ENCODE measurements around the gene PRR9. TPM values are rescaled to one million over a fixed set of nuclear protein-coding genes. Genes with fewer than 3 reads are reported as not detected.
"Not testable (repeated sequence)": the region's sequence is repeated elsewhere in the genome, so short reads cannot be mapped to it uniquely, and the experiment has no call there.

PRR9 gene, protein sequence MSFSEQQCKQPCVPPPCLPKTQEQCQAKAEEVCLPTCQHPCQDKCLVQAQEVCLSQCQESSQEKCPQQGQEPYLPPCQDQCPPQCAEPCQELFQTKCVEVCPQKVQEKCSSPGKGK
- not detected for total RNA-seq

DNA sequence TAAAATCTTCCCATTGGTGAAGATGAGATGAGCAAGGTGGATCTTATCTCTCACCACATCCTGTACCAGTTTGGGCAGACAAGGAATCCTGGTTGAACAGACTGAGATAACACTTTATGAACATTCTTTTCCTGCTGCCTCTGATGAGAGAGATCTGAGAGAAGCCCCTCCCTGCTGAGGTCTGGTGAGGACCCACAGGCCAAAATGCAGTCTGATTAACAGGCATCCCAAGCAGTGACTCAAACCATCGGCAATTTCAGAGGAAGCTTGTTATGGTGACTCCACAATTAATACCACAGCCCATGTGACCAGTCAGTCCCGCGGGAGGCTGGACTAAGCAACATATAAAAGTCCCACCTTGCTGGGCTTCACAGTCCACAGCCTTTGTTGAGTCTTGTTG, at the start of gene PRR9:
Gene PRR9, plus strand, starts transcription at position 373 of the 400 bp plus-strand sequence. CDS start 561 bp downstream, outside the sequence.
- peaks cover 12% of the 10 kb centered on the region for H3K27me3 Mint-ChIP-seq
- peaks cover 6% of the 10 kb centered on the region for H3K4me1 Mint-ChIP-seq
- H3K27ac Mint-ChIP-seq, result no peak within 1 kb of the TSS
- no peak for DNase-seq
- POLR2A ChIA-PET, result no interaction called here
- H3K36me3 Mint-ChIP-seq (ENCODE audit: low read depth), result no peaks in the 10 kb centered on the region
- H3K9me3 Mint-ChIP-seq, result no peaks in the 10 kb centered on the region
- CTCF ChIA-PET, result no interaction called here
- no peak within 1 kb of the TSS for H3K4me3 Mint-ChIP-seq

DNA sequence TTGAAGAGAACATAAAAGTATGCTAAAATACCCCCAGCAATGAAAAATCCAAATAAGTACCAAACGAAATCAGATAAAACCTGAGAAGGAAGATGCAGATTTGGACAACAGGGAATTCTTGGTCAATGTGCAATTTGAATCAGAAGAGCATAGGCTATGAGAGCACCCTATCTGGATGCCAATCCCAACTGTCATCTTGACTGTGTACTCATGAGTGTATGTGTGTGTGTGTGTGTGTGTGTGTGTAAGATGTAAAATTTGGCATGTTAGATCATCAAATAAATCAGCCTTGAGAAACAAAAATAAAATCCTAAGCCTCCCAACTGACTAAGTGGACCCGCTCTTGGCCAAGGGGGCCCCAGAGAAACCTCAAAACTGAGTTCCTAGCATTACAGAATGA, 48.7 kb upstream of the PRR9 start:
- no peak for DNase-seq
- Mint-ChIP-seq H3K27me3 (peaks cover 11% of the 10 kb centered on the region), H3K27ac (no peak overlapping the region), H3K4me3 (no peak overlapping the region), H3K4me1 (no peaks in the 10 kb centered on the region), H3K36me3 (ENCODE audit: low read depth) (no peaks in the 10 kb centered on the region), H3K9me3 (no peaks in the 10 kb centered on the region)
- POLR2A ChIA-PET, result no interaction called here
- CTCF ChIA-PET, result no interaction called here

DNA sequence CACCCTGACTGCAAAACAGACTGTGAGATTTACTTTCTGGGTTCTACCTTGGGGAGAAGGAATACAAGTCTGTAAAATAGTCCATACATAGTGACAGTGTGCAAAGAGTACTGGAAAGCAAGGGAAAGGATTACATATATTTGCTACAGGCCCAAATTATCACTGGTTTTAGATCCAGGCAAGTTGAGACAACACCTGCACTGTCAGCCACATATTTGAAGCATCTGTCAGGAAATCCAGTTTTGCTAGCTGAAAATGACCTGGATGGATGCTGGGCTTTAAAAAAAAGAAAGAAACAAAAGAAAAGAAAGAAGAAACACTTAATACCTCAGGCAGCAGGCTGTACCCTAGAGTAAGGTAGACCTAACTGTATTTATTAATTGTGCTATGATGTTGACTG, 42.8 kb upstream of the PRR9 start:
- H3K4me1 Mint-ChIP-seq, result no peaks in the 10 kb centered on the region
- H3K9me3 Mint-ChIP-seq, result no peaks in the 10 kb centered on the region
- no peak overlapping the region for H3K4me3 Mint-ChIP-seq
- no peak overlapping the region for H3K27ac Mint-ChIP-seq
- no peaks in the 10 kb centered on the region for H3K36me3 Mint-ChIP-seq (ENCODE audit: low read depth)
- ChIA-PET CTCF (no interaction called here), POLR2A (no interaction called here)
- peaks cover 7% of the 10 kb centered on the region for H3K27me3 Mint-ChIP-seq
- no peak for DNase-seq

DNA sequence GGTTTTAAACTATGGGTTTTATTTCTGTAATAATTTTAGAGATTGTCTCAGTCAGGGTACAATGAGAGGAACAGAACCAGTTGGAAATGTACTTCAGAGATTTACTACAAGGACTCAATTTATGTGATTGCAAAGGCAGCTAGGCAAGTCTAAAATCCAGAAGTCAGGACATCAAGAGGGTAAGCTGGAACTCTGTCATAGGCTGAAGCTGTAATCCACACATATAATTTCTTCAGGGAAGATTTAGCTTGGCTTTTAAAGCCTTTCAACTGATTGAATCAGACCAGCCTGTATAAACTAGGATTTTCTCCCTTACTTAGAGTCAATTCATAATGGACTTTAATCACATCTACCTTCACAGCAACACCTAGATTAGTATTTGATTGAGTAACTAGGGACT, 38.5 kb upstream of the PRR9 start:
- H3K36me3 Mint-ChIP-seq (ENCODE audit: low read depth), result no peaks in the 10 kb centered on the region
- CTCF ChIA-PET, result no interaction called here
- H3K27me3 Mint-ChIP-seq, result peaks cover 14% of the 10 kb centered on the region
- H3K4me3 Mint-ChIP-seq, result no peak overlapping the region
- no peaks in the 10 kb centered on the region for H3K9me3 Mint-ChIP-seq
- H3K4me1 Mint-ChIP-seq, result no peaks in the 10 kb centered on the region
- no peak overlapping the region for H3K27ac Mint-ChIP-seq
- DNase-seq, result no peak
- POLR2A ChIA-PET, result no interaction called here

DNA sequence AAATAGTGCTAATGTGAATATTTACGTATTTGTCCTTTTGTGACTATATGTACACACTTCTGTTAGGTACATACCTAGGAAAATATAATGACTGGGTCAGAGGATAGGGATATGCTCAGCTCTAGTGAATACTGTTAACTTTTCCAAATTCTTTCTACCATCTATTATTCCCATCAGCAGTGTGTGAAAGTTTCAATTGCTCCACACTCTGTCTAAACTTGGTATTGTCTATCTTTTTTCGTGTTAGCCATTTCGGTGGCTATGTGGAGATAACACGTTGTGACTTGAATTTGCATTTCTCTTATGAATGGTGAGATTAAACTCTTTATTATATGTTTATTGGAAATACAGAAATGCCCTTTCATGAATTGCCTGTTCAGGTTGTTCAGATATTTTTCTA, 36.8 kb upstream of the PRR9 start:
- peaks cover 9% of the 10 kb centered on the region for H3K27me3 Mint-ChIP-seq
- H3K36me3 Mint-ChIP-seq (ENCODE audit: low read depth), result no peaks in the 10 kb centered on the region
- no peak overlapping the region for H3K4me3 Mint-ChIP-seq
- POLR2A ChIA-PET, result no interaction called here
- no peak overlapping the region for H3K27ac Mint-ChIP-seq
- CTCF ChIA-PET, result no interaction called here
- no peaks in the 10 kb centered on the region for H3K4me1 Mint-ChIP-seq
- no peaks in the 10 kb centered on the region for H3K9me3 Mint-ChIP-seq
- DNase-seq, result no peak

DNA sequence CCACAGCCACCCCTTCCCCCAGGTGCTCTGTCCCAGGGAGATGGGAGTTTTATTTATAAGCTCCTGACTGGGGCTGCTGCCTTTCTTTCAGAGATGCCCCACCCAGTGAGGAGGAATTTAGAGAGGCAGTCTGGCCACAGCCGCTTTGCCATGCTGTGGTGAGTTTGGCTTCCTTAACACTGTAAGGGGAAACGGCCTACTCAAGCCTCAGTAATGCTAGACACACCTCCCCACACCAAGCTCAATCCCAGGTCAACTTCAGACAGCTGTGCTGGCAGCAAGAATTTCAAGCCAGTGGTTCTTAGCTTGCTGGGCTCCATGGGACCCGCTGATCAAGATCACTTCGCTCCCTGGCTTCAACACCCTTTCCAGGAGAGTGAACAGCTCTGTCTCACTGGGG, 29.1 kb upstream of the PRR9 start:
- DNase-seq; H3K27ac Mint-ChIP-seq; H3K4me3 Mint-ChIP-seq; H3K36me3 Mint-ChIP-seq (ENCODE audit: low read depth); CTCF ChIA-PET; H3K9me3 Mint-ChIP-seq; POLR2A ChIA-PET; H3K4me1 Mint-ChIP-seq: not testable (repeated sequence)
- H3K27me3 Mint-ChIP-seq, result peaks cover 19% of the 10 kb centered on the region

DNA sequence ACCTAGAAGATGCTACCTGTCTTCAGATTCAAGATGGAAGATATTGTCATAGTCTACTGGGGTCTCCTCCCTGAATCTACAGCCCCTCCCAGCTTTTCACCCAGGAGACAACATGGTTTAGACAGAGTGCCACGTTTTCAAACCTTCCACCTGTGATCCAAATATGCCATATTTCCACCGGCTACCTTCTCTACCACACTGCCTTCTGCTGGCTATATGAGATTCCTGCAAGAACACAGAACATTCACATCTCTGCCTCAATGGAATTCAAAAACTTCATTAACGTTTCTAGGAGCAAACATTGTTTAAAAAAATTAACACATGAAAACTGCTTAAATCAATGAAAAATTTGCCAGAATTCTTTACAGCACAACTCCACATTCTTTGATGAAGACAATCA, 27.0 kb upstream of the PRR9 start:
- Mint-ChIP-seq H3K4me1 (no peaks in the 10 kb centered on the region), H3K36me3 (ENCODE audit: low read depth) (no peaks in the 10 kb centered on the region), H3K27ac (no peak overlapping the region), H3K27me3 (peaks cover 26% of the 10 kb centered on the region), H3K4me3 (no peak overlapping the region), H3K9me3 (no peaks in the 10 kb centered on the region)
- POLR2A ChIA-PET, result no interaction called here
- DNase-seq, result no peak
- CTCF ChIA-PET, result no interaction called here

DNA sequence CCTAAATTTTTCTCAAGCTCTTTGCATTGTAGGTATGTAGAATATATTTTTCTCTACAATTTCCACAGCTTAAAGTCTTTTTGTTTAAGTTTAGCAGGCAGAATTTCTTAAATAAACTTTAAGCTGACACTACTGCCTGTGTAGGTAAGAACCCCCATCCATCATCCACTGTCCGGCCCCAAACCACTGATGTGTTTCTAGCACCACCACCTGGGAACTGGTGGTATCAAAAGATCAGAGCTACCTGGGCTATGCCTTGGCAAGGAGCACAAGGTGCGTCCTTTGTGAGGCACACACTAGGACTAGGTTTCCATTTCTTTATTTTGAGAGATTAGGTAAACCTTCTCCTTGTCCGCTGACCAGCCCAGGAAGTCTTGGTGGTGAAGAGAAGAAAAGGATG, 24.7 kb upstream of the PRR9 start:
- no peak for DNase-seq
- H3K9me3 Mint-ChIP-seq, result no peaks in the 10 kb centered on the region
- H3K27me3 Mint-ChIP-seq, result peaks cover 21% of the 10 kb centered on the region
- H3K4me1 Mint-ChIP-seq, result no peaks in the 10 kb centered on the region
- CTCF ChIA-PET, result interaction anchor here (0.6 to 1.7 kb wide), 3 partner anchors 36 to 323 kb away, joined by 3 to 4 read pairs (median 3); no protein-coding TSS in a partner anchor
- no peak overlapping the region for H3K27ac Mint-ChIP-seq
- H3K36me3 Mint-ChIP-seq (ENCODE audit: low read depth), result no peaks in the 10 kb centered on the region
- H3K4me3 Mint-ChIP-seq, result no peak overlapping the region
- POLR2A ChIA-PET, result no interaction called here

DNA sequence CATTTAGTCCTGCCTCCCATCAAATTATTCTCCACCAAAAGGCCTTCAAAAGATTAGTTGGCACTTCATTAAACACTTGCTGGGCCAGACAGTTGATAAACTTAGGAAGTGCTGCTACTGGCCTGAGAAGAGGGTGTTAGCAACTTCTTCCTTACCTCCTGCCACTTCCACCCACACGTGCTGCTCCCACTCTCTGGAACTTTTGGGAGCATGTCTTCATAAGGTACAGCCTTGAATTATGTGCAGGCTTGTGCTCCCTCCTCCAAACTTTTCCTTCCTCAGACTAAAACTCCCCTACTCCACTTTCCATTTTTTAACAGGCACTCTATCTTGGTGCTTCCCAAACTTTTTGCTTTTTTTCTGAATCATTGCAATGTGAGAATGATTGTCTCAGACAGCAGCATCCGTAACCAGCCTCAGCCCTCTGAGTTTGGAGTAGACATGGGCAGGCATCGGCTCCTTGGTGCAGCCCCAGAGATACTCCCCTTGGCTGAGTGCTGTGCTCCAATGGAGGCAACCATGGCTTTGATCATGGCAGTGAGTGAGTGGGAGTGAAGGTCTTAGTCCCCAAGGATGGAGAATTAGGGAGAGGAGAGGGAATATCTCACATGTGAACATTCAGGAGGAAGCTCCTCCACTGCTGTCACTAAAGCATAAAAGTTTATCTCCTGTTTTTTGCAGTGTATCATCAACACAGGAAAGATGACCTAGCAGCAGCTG, 22.9 kb upstream of the PRR9 start:
- POLR2A ChIA-PET, result no interaction called here
- no peak overlapping the region for H3K27ac Mint-ChIP-seq
- no peak overlapping the region for H3K4me3 Mint-ChIP-seq
- H3K9me3 Mint-ChIP-seq, result no peaks in the 10 kb centered on the region
- H3K27me3 Mint-ChIP-seq, result peaks cover 25% of the 10 kb centered on the region
- no peaks in the 10 kb centered on the region for H3K36me3 Mint-ChIP-seq (ENCODE audit: low read depth)
- no peak for DNase-seq
- no peaks in the 10 kb centered on the region for H3K4me1 Mint-ChIP-seq
- CTCF ChIA-PET, result interaction anchor here (1.7 kb wide), 1 partner anchor 34 kb away, joined by 4 read pairs; no protein-coding TSS in a partner anchor

DNA sequence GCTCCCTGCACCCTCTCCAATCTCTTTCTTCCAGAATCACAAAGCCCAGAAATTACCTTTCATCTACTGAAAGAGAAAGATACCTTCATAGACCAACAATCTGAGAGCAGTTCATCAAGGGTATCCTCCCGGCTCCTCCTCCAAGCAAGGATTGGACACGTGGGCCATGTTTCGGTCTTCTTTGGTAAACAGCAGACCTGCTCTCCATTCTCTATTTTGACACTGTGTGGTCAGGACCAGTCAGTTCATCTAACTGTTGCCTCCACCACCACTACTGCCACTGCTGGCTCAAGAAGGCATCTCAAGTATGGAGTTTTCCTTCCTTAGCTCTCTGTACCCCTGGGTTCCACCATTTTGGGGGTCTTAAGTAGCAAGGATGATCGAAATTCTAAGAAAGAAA, 22.2 kb upstream of the PRR9 start:
- POLR2A ChIA-PET, result no interaction called here
- no peaks in the 10 kb centered on the region for H3K9me3 Mint-ChIP-seq
- H3K27ac Mint-ChIP-seq, result no peak overlapping the region
- H3K27me3 Mint-ChIP-seq, result peaks cover 29% of the 10 kb centered on the region
- no peak for DNase-seq
- H3K36me3 Mint-ChIP-seq (ENCODE audit: low read depth), result no peaks in the 10 kb centered on the region
- H3K4me3 Mint-ChIP-seq, result no peak overlapping the region
- CTCF ChIA-PET, result no interaction called here
- H3K4me1 Mint-ChIP-seq, result no peaks in the 10 kb centered on the region

DNA sequence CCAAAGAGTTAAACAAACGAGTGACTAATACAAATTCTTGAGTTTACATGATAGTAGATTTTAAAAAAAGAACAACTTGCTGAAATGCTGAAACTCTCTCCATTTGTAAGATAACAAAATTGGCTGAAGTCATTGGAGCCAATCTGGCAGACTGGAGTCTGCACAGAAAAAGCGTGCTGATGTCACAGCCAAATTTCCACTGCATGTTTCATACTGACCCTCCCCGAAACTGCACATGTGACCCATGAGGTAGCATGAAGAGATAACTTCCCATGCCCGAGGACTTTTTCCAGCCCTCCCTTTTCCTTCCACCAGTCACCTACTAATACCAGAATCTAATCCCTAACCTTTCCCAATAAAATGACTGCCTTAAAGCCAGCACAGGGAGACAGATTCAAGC, 15.4 kb upstream of the PRR9 start:
- Mint-ChIP-seq H3K27ac (no peak overlapping the region), H3K4me3 (no peak overlapping the region), H3K27me3 (peaks cover 29% of the 10 kb centered on the region), H3K36me3 (ENCODE audit: low read depth) (no peaks in the 10 kb centered on the region), H3K4me1 (no peaks in the 10 kb centered on the region), H3K9me3 (no peaks in the 10 kb centered on the region)
- ChIA-PET POLR2A (no interaction called here), CTCF (no interaction called here)
- no peak for DNase-seq

DNA sequence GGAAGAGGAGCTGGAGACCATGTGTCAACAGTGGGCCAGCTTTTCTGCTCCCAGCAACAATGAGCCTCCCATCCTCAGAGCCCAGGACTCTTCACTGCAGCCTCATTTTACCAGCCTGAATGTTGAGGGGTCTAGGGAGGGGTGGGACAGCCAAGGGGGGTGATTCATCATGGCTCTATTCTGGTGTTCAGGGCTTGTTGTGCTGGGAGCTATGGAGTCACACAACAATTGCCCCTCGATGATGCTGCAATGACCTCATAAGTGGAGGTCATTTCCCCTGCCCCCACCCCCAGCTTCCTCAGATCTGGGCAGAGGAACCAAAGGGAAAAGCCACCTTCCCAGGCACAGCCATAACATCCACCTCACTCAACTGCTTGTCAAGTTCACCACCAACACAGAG, 14.3 kb upstream of the PRR9 start, which contains the start of gene LELP1:
Gene LELP1, plus strand, starts transcription at position 301 of the 400 bp plus-strand sequence. CDS start 1,278 bp downstream, outside the sequence.
- CTCF ChIA-PET, result no interaction called here
- Mint-ChIP-seq H3K27ac (no peak within 1 kb of the TSS), H3K4me3 (no peak within 1 kb of the TSS)

DNA sequence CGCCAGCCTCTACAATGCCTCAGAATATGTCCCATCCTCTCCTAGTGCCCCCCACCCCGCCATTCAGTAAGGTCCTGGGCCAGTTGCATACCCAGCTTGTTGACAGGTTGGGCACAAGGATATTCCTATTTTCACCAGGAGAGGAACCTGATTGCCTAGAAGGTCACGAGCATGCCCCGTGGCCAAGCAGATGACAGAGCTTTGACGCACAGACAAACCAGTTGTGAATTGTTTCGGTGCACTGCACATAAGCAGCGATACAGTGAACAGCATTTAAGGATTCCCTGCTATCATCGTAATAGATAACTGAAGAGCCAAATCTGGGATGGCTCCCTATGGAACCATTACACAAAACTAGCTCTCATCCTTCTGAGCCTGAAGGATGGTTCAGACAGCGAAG, 10.8 kb upstream of the PRR9 start:
- Mint-ChIP-seq H3K27ac (no peak overlapping the region), H3K4me1 (no peaks in the 10 kb centered on the region), H3K27me3 (peaks cover 26% of the 10 kb centered on the region), H3K4me3 (no peak overlapping the region), H3K36me3 (ENCODE audit: low read depth) (no peaks in the 10 kb centered on the region), H3K9me3 (no peaks in the 10 kb centered on the region)
- ChIA-PET POLR2A (no interaction called here), CTCF (no interaction called here)
- DNase-seq, result no peak

More for the DNA sequence above, 14.3 kb upstream of the PRR9 start, which contains the start of gene LELP1:
- no peaks in the 10 kb centered on the region for H3K4me1 Mint-ChIP-seq
- H3K9me3 Mint-ChIP-seq, result no peaks in the 10 kb centered on the region
- H3K27me3 Mint-ChIP-seq, result peaks cover 31% of the 10 kb centered on the region
- H3K36me3 Mint-ChIP-seq (ENCODE audit: low read depth), result no peaks in the 10 kb centered on the region
- no peak for DNase-seq
- POLR2A ChIA-PET, result no interaction called here

DNA sequence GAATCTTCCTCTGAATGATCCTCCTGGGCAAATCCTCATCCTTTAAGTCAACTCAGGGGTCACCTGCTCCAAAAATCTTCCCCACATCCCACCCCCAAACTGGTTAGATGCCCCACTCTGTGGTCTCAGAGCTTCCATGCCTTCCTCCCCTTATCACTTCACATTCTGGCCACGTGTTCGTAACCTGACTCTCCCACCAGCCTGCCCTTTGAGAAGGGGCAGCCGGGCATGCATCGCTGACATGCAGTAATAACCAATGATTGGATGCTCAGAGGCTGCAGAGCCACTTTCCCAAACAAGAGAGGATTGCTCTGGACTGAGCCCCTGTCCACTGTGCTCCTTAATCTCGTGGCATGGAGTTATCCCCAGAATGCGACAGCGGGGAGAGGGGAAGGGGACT, 7.2 kb upstream of the PRR9 start:
- no peak for DNase-seq
- no peaks in the 10 kb centered on the region for H3K36me3 Mint-ChIP-seq (ENCODE audit: low read depth)
- H3K9me3 Mint-ChIP-seq, result no peaks in the 10 kb centered on the region
- ChIA-PET CTCF (no interaction called here), POLR2A (no interaction called here)
- no peak overlapping the region for H3K27ac Mint-ChIP-seq
- H3K4me3 Mint-ChIP-seq, result no peak overlapping the region
- H3K27me3 Mint-ChIP-seq, result peaks cover 20% of the 10 kb centered on the region
- no peaks in the 10 kb centered on the region for H3K4me1 Mint-ChIP-seq
